ENCODE measurements around the gene TCEAL7.

- TF ChIP-seq GABPA (IDR thresholded peaks at IDR 0.05 in 1 of 2, conservative IDR thresholded peaks at IDR 0.05 in 1 of 2), result no peak
- TF ChIP-seq CTCF (IDR thresholded peaks at IDR 0.05; ENCODE audit: low read depth, low read length, missing input control), result no peak
- TF ChIP-seq, protein P1, sequence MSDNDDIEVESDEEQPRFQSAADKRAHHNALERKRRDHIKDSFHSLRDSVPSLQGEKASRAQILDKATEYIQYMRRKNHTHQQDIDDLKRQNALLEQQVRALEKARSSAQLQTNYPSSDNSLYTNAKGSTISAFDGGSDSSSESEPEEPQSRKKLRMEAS (IDR thresholded peaks at IDR 0.05), result no peak
- no peak for TF ChIP-seq YY1 (IDR thresholded peaks at IDR 0.05)
- no peak for TF ChIP-seq ATF3 (IDR thresholded peaks at IDR 0.05)
- no peak for TF ChIP-seq TAF1 (conservative IDR thresholded peaks at IDR 0.05)
- no peak for TF ChIP-seq RXRA (IDR thresholded peaks at IDR 0.05)
These were observed 26.8 kb downstream of the TCEAL7 start for GRCh38 chrX:103356858-103357257.
